ENCODE measurements around the gene FLNB.

DNA sequence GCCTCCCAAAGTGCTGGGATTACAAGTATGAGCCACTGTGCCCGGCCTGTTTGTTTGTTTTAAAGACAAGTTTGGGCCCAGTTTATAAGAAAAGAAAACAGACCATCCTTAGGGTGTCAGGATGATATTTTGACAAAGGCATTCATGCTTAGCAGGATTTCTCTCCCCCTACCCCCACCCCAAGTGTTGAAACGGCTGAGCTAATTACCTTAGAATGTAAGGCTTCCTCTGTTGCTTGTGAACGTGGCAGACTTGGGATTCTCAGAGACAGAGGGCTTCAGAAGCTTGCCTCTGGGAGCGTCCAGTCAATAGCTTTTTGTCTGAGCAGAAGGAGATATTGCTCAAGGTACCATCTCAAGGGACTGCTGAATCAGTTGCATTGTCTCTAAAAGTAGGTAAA lies 24.0 kb downstream of the FLNB start:
- TF ChIP-seq, protein P1, sequence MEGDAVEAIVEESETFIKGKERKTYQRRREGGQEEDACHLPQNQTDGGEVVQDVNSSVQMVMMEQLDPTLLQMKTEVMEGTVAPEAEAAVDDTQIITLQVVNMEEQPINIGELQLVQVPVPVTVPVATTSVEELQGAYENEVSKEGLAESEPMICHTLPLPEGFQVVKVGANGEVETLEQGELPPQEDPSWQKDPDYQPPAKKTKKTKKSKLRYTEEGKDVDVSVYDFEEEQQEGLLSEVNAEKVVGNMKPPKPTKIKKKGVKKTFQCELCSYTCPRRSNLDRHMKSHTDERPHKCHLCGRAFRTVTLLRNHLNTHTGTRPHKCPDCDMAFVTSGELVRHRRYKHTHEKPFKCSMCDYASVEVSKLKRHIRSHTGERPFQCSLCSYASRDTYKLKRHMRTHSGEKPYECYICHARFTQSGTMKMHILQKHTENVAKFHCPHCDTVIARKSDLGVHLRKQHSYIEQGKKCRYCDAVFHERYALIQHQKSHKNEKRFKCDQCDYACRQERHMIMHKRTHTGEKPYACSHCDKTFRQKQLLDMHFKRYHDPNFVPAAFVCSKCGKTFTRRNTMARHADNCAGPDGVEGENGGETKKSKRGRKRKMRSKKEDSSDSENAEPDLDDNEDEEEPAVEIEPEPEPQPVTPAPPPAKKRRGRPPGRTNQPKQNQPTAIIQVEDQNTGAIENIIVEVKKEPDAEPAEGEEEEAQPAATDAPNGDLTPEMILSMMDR (CRISPR knock-in tag; IDR thresholded peaks at IDR 0.05), result no peak
- TF ChIP-seq, protein P2, sequence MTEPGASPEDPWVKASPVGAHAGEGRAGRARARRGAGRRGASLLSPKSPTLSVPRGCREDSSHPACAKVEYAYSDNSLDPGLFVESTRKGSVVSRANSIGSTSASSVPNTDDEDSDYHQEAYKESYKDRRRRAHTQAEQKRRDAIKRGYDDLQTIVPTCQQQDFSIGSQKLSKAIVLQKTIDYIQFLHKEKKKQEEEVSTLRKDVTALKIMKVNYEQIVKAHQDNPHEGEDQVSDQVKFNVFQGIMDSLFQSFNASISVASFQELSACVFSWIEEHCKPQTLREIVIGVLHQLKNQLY (CRISPR knock-in tag; IDR thresholded peaks at IDR 0.05), result no peak
- no peak for TF ChIP-seq ZBTB21 (CRISPR knock-in tag; IDR thresholded peaks at IDR 0.05)
- TF ChIP-seq ONECUT2 (CRISPR knock-in tag; IDR thresholded peaks at IDR 0.05), result no peak
- TF ChIP-seq, protein P3, sequence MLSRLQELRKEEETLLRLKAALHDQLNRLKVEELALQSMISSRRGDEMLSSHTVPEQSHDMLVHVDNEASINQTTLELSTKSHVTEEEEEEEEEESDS (CRISPR knock-in tag; IDR thresholded peaks at IDR 0.05; ENCODE audit: borderline replicate concordance), result no peak
- TF ChIP-seq ZNF263 (CRISPR knock-in tag; IDR thresholded peaks at IDR 0.05), result no peak
